KOPT-K1 (cell line): ENCODE results near the gene LGALS7B.
"Not testable (repeated sequence)": the region's sequence is repeated elsewhere in the genome, so short reads cannot be mapped to it uniquely, and the experiment has no call there.

ENCODE experiments used
- H3K27ac ChIP-seq: fragments of 200-600 bp; sonication (generic); 2 replicates; pipeline ENCODE4 v1.5.1; 2016; ENCODE audit warnings: antibody characterized with exemption, mild to moderate bottlenecking, low read depth, low read length; ENCODE audit not compliant: poor library complexity, severe bottlenecking
- H3K36me3 ChIP-seq: fragments of 200-600 bp; sonication (generic); 2 replicates; pipeline ENCODE4 v1.5.1; 2017; ENCODE audit warnings: antibody characterized with exemption, mild to moderate bottlenecking, low read length, moderate library complexity; ENCODE audit not compliant: insufficient read depth
- H3K9me3 ChIP-seq: fragments of 200-600 bp; sonication (generic); 2 replicates; pipeline ENCODE4 v1.5.1; 2017; ENCODE audit warnings: antibody characterized with exemption, low read length, mild to moderate bottlenecking; ENCODE audit not compliant: insufficient read depth, poor library complexity, severe bottlenecking

The LGALS7B gene

DNA sequence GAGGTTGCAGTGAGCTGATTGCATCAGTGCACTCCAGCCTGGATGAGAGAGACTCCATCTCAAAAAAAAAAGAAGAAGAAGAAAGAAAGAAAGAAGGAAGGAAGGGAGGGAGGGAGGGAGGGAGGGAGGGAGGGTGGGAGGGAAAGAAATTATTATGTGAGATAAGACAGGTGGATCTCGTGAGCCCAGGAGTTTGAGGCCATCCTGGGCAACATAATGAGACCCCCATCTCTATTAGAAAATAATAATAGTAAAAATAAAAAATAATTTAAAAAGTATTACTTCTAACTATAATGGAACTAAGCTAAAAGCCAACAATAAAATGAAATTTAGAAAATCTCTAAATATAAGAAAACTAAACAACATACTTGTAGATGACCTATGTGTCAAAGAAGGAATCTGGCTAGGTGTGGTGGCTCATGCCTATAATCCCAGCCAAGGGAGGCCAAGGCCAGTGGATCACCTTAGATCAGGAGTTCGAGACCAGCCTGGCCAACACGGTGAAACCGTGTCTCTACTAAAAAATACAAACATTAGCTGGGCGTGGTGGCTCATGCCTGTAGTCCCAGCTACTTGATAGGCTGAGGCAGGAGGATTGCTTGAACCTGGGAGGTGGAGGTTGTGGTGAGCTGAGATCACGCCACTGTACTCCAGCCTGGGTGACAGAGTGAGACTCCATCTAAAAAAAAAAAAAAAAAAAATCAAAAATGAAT lies 28.0 kb upstream of the LGALS7B start:
- not testable (repeated sequence) for H3K9me3 ChIP-seq, H3K27ac ChIP-seq

GRCh38 chr19:38761884-38762389 lies 27.1 kb upstream of the LGALS7B start:
- not testable (repeated sequence) for H3K36me3 ChIP-seq, H3K9me3 ChIP-seq, H3K27ac ChIP-seq

More for the DNA sequence above, 28.0 kb upstream of the LGALS7B start:
- not testable (repeated sequence) for H3K36me3 ChIP-seq

DNA sequence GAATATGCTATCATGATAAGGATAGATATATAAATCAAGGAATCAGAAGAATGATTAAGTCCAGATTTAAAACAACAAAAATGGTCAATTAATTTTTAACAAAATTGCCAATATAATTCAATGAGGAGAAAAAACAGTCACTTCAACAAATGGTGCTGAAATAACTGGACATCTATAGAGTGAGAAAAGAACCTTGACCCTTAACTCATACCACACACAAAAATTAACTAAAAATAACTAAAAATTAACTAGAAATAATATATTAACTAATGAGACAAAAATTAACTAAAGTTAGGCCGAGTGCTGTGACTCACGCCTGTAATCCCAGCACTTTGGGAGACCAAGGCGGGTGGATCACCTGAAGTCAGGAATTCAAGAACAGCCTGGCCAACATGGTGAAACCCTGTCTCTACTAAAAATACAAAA lies 25.2 kb upstream of the LGALS7B start:
- H3K36me3 ChIP-seq: no peaks in the 10 kb centered on the region
- H3K27ac ChIP-seq: no peak overlapping the region
- no peaks in the 10 kb centered on the region for H3K9me3 ChIP-seq

DNA sequence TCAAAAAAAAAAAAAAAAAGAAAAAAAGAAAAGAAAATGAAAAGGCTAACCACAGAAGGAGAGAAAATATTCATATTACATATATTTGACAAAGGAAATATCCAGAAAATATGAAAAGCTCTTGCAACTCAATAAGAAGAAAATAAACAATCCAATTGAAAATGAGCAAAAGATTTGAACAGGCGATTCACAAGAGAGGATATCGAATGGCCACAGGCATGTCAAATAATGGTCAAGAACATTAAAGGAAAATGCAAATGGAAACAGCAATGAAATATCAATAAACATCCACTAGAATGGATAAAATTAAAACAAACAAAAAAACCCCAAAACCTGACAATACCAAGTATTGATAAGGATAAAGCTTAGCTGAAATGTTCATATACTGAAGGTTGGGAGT lies 23.8 kb upstream of the LGALS7B start:
- Histone ChIP-seq H3K36me3 (no peaks in the 10 kb centered on the region), H3K27ac (no peak overlapping the region), H3K9me3 (no peaks in the 10 kb centered on the region)

GRCh38 chr19:38766276-38767047 lies 22.5 kb upstream of the LGALS7B start:
- Histone ChIP-seq H3K27ac (no peak overlapping the region), H3K9me3 (no peaks in the 10 kb centered on the region), H3K36me3 (no peaks in the 10 kb centered on the region)

GRCh38 chr19:38769635-38770211 lies 19.3 kb upstream of the LGALS7B start:
- no peak overlapping the region for H3K27ac ChIP-seq
- no peaks in the 10 kb centered on the region for H3K36me3 ChIP-seq
- no peaks in the 10 kb centered on the region for H3K9me3 ChIP-seq

GRCh38 chr19:38770228-38770948 lies 18.6 kb upstream of the LGALS7B start:
- H3K27ac ChIP-seq, H3K9me3 ChIP-seq, H3K36me3 ChIP-seq: not testable (repeated sequence)

- not testable (repeated sequence) for H3K9me3 ChIP-seq, H3K27ac ChIP-seq, H3K36me3 ChIP-seq
Observed at GRCh38 chr19:38770949-38771275, 18.1 kb upstream of the LGALS7B start.

GRCh38 chr19:38771569-38771968 lies 17.4 kb upstream of the LGALS7B start:
- H3K9me3 ChIP-seq, H3K36me3 ChIP-seq, H3K27ac ChIP-seq: not testable (repeated sequence)

GRCh38 chr19:38773469-38774177 lies 15.4 kb upstream of the LGALS7B start, which contains the start of gene LGALS7:
LGALS7 (minus strand) TSS chr19:38773517; CDS start chr19:38773492, 25 bp downstream.
- H3K36me3 ChIP-seq: no peaks in the 10 kb centered on the region
- no peaks in the 10 kb centered on the region for H3K9me3 ChIP-seq
- no peak within 1 kb of the TSS for H3K27ac ChIP-seq

GRCh38 chr19:38774181-38774950 lies 14.6 kb upstream of the LGALS7B start:
- Histone ChIP-seq H3K36me3 (no peaks in the 10 kb centered on the region), H3K27ac (no peak overlapping the region), H3K9me3 (no peaks in the 10 kb centered on the region)

DNA sequence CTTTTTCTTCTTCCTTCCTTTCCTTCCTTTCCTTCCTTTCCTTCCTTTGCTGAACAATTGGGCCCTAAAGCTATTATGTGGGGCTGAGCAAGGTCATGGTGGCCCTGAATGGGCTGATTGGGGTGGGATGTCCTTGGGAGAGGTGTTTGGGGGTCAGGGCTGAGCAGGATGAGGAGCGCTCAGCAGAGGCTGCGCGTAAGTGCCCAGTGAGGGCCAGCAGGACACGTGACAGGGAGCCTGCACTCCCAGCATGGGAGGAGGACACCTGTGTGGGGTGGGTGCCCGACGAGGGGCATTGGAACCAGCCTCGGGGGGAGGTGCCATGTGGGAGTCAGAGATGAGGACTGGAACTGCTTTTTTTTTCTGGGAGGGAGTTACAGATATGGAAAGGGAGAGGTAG lies 10.3 kb upstream of the LGALS7B start:
- Histone ChIP-seq H3K27ac (no peak overlapping the region), H3K36me3 (no peaks in the 10 kb centered on the region), H3K9me3 (no peaks in the 10 kb centered on the region)

- H3K27ac ChIP-seq: no peak overlapping the region
- no peaks in the 10 kb centered on the region for H3K36me3 ChIP-seq
- no peaks in the 10 kb centered on the region for H3K9me3 ChIP-seq
Observed at GRCh38 chr19:38780443-38780842, 8.6 kb upstream of the LGALS7B start.

DNA sequence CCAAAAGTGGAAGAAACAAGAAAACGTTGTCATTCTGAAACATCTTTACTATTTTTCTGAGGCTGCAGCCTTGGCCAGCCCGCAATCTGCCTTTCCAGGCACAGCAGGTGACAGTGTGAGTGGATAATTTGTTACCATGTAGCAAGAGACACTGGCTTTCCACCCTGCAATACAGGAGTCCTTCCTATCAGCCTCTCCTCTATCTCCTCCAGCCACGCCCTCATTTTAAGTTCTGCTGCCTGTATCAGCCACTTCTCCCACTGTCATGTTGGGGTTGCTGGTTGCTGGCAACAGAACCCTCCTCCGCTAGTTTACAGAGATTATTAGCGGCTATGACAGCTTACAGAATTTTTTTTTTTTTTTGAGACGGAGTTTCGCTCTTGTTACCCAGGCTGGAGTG lies 7.9 kb upstream of the LGALS7B start:
- Histone ChIP-seq H3K36me3 (no peaks in the 10 kb centered on the region), H3K9me3 (no peaks in the 10 kb centered on the region), H3K27ac (no peak overlapping the region)
